HPDE6-E6E7 (cell line): ENCODE results near the gene CCT5.

Source experiments
- DNase-seq: peaks from one replicate; pipeline ENCODE4 v3.0.0; 2011; ENCODE audit warnings: missing footprints; ENCODE audit errors: extremely low spot score

Gene CCT5

DNA sequence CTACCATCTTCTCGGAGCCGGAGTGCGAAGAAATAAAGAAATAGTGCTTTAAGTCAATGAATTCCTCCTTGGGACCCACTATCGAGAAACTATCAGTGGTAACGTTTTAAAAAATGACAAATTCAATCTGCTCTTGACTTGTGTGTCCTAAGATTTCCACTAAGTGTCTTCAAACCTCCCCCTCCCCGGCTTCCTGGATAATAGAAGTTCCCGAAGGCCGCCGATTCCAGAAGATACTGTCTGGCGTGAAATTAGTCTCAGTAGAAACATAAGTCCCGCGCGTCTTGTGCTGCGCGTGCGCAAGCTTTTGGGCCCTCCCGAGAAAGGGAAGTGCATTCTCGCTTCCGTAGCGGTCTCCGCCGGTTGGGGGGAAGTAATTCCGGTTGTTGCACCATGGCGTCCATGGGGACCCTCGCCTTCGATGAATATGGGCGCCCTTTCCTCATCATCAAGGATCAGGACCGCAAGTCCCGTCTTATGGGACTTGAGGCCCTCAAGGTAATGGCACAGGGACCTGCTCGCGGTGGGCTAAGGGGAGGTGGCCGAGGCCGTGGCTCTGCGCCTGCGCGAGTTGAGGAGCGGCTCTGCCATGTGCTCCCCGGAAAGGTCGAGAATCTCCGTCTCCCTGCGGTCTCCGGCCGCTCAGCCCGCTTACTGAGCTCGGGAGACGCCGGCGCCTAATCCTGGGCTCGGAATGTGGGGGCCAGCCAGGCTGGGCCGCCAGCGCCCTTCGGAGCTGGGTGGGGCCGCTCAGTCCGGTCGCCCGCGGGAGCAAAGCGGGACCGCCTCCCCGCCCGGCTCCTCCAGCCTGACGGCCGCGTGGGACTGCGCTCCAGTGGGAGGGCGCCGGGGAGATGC, at the start of gene CCT5:
CCT5 (plus strand) TSS at position 333 of the 858 bp plus-strand sequence; CDS start at position 394, 61 bp downstream.
- DNase-seq = peak; percentile 97

- DNase-seq = no peak
Measured at GRCh38 chr5:10201223-10201868, 48.7 kb upstream of the CCT5 start.

DNA sequence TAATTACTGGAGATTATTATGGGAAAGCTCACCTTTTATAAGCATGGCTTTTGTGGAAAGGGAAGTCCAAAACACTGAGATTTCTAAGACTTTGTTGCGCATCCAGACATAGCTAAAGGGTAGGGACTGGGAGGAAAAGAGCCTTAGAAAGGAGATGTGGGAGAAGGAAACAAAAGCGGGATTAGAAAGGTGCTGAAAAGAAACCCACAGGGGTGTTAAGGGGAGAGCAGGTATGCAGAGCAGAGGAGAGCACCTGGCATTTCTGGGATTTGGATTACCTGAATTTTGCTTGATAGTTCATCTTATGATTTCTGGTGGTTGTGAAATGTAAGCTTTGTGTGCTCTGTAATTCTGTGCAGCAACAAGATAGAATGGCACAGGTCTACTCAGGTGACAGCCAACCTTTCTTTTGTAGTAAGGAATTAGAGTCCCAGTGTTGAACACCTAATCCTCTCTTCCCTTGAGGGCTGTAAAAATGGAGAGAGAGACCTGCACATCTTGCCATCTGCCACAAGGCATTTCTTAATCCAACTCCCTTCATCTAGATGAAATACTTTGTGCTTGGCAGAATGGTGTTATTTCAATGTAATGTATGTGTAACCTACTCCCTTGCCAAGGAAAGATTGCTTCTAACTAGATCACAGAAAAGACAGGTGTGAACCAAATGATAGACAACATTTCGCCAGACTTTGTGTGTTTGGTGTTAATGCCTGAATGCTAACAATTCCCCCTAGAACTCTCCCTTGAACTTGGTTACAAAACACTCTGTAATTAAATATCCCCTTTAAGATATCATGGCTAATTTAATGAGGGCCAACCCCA, 47.8 kb upstream of the CCT5 start:
- no peak for DNase-seq

GRCh38 chr5:10209004-10209403, 41.1 kb upstream of the CCT5 start:
- no peak for DNase-seq

- no peak for DNase-seq
Measured at GRCh38 chr5:10213316-10213715, 36.8 kb upstream of the CCT5 start.

- no peak for DNase-seq
Measured at GRCh38 chr5:10214041-10214440, 36.0 kb upstream of the CCT5 start.

- DNase-seq = no peak
Measured at GRCh38 chr5:10215366-10215765, 34.7 kb upstream of the CCT5 start.

GRCh38 chr5:10216107-10216506, 34.0 kb upstream of the CCT5 start:
- DNase-seq = no peak

DNA sequence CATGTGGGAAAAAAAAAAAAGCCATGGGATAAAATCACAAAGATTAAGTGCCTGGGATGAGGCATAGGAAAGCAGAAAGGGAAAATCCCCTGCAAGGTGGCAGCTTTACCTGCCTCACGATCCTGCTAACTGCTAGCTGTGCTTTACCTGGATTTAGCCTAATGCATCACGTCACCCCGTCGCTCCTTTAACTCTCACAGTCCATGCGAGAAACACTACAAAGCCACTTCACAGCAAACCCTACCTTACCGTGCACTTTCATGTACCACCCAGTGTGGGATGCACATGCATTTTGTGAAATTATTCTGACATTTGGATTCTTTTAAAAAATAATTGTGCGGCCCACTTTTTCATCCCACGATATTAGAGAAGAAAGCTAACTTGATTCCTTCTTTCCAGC, 31.4 kb upstream of the CCT5 start:
- no peak for DNase-seq

DNA sequence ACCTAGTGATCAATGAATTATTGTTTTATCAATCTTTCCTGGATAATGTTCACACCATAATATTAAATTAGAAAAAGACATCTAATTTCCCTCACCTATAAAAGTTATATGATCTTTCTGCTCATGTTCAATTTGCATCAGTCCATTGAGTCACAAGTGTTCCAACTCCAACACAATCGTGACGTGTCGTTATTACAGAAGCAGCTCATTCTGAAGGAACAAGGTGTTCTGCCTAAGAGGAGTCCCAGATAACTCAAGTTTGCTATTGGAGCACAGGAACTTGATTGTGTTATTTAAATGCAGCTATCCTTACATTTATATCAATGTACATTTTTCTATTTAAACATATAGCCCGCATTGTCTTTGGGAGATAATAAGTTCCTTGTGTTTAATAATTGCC, 31.0 kb upstream of the CCT5 start:
- DNase-seq = no peak

DNA sequence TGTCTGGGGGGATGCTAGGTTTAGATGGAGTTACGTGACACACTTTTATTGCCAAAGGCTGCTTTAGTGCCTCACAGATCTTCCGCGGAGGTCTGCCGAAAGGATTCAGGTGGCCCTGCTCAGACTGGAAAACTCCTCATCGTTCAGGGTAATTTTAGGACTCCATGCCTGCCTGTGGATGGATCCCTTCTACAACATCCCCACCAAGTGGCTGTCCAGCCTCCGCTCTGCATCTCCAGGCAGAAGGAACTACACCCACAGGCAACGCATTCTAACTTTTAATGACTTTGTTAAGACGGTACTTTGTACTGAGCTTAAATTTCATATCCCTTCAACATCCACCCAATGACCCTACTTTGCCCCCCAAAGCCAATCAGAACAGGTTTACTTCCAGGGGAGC, 29.8 kb upstream of the CCT5 start:
- DNase-seq = no peak

DNA sequence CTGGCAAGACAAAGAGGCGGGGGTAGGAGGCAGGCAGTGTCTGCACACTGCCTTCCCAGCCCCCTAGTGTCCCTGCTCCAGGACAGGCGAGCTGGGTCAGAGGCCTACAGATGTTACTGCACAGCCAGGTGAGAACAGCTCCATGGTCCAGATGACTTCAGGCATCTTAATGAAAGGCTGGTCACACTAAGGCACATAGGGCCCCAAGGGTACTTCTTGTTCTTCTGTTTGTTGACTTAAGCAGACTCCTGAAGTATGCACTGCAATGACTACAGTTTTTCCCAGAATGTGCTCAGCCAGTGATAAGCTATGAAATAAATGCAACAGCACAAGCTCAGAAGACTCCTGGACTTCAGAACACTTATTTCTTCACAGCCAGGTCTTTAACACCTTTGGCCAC, 27.8 kb upstream of the CCT5 start:
- no peak for DNase-seq

DNA sequence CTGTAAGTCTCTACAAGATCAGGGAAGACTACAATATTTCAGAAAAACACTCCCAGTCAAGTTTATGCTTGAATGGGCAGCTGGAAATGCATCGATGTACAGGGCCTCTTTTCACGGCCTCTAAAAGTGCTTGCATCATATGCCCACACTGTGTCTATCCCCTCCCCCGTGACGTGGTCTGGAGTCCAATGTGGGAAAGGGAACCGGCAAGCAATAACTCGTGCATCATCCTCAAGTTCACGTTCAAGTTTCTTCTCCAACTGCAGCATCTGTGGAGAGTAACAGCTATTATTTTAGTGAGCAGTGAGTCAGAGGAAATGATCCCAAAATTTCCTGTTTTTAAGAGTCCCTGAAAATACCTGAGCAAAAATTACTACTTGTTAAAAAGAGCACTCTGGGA, 22.7 kb upstream of the CCT5 start:
- DNase-seq = no peak

GRCh38 chr5:10228288-10228687, 21.8 kb upstream of the CCT5 start:
- DNase-seq = no peak

GRCh38 chr5:10229306-10230048, 20.6 kb upstream of the CCT5 start:
- DNase-seq = no peak

GRCh38 chr5:10232386-10232785, 17.7 kb upstream of the CCT5 start:
- DNase-seq = no peak

GRCh38 chr5:10233011-10233410, 17.1 kb upstream of the CCT5 start:
- no peak for DNase-seq

- no peak for DNase-seq
Measured at GRCh38 chr5:10233505-10233904, 16.6 kb upstream of the CCT5 start.

- DNase-seq = no peak
Measured at GRCh38 chr5:10235350-10235749, 14.7 kb upstream of the CCT5 start.

DNA sequence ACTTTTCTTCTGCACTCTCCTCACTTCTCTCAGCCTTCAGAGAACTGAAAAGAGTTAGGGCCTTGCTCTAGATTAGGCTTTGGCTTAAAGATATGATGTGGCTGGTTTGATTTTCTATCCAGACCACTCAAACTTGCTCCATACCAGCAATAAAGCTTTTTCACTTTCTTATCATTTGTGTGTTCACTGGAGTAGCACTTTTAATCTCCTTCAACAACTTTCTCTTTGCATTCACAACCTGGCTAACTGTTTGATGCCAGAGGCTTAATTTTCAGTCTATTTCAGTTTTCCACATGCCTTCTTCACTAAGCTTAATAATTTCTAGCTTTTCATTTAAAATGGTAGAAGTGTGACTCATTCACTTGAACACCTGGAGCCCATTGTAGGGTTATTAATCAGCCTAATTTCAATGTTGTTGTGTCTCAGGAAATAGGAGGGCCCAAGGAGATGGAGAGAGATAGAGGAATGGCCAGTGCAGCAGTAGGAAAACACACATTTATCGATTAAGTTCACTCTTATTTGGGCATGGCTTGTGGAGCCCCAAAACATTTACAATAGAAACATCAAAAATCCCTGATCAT, 6.3 kb upstream of the CCT5 start:
- DNase-seq = no peak

DNA sequence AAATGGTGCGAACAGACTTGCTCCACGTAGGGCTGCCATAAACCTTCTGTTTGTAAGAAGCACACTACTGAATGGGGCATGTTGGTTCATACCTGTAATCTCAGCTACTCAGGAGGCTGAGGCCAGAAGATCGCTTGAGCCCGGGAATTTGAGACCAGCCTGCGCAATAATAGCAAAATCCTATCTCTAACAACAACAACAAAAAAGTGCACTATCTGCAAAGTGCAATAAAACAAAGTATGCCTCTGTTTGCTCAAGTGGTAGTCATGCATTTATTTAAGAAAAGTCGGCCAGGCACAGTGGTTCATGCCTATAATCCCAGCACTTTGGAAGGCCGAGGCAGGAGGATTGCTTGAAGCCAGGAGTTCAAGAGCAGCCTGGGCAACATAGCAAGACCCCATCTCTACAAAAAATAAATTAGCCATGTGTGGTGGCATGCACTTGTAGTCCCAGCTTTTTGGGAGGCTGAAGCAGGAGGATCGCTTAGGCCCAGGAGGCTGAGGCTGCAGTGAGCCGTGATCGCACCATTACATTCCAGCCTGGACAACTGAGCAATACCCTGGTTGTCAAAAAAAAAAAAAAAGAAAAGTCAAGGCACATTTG, 5.6 kb upstream of the CCT5 start:
- no peak for DNase-seq
